Measurements from ENCODE around the gene PHGDH.
"Not testable (repeated sequence)": the region's sequence is repeated elsewhere in the genome, so short reads cannot be mapped to it uniquely, and the experiment has no call there.

PHGDH gene

DNA sequence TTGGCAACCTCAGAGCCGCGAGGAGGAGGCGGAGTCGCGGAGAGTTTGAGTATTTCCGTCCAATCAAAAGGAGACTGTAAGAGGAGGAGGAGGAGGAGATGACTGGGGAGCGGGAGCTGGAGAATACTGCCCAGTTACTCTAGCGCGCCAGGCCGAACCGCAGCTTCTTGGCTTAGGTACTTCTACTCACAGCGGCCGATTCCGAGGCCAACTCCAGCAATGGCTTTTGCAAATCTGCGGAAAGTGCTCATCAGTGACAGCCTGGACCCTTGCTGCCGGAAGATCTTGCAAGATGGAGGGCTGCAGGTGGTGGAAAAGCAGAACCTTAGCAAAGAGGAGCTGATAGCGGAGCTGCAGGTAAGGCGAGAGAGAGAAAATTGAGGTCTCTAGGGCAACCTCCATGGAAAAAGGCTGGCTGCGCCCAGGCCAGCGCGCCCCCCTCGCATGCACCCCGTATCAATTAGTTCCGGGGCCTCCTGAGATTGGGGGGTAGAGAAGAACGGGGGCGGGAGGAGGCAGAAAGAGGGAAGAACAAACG lies at the start of gene PHGDH:
Gene PHGDH, plus strand, starts transcription at position 131 of the 538 bp plus-strand sequence. Its CDS starts 89 bp downstream, at position 220.
- DNase-seq (ENCODE audit: low read depth, low spot score) = peak; percentile 75

DNA sequence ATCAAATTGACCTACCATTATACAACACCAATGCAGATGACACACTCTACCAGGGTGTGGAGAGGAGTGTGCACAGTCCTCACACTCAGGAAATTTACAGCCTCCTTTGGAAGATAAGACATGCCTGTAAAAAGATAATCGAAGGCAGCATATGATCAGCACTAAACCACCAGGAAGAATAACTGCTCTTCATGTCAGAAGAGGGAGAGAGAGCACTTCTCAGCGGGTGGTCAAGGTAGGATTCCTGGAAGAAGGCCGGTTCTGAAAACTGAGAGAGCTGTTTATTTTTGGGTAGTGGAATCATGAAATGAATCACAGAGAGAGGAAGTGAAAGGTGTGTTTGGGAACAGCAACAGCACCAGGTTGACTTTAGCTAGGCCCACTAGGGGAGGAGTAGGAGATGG lies 49.7 kb upstream of the PHGDH start:
- no peak for DNase-seq (ENCODE audit: low read depth, low spot score)

DNA sequence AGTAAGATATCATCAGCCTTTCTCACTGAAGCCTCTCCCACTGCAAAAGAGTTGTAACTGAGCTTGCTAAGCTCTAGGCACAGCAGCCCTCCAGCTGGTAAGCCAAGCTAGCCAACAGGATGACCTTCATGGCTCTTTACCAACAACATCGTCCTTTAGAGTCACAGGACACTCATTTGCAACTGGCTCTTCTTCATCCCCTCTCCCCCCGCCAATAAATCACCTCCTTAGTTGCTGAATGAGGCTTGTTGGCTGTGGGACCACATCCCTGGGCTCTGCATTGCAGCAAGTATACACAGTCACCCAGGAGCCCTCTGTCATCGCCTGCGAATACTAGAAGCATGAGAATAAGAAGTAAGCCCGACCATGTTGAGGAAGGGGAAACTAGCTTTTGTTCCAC lies 47.7 kb upstream of the PHGDH start:
- DNase-seq (ENCODE audit: low read depth, low spot score) = no peak

DNA sequence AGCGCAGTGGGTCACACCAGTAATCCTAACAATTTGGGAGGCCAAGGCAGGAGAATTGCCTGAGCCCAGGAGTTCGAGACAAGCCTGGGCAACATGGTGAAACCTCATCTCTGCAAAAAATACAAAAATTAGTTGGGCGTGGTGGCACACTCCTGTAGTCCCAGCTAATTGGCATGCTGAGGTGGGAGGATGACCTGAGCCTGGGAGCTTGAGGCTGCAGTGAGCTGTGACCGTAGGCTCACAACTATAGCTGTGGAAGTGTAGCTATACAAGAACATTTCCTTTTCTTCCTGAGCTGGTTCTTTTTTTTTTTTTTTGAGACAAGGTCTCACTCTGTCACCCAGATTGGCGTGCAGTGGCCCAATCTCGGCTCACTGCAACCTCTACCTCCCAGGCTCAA lies 44.6 kb upstream of the PHGDH start:
- no peak for DNase-seq (ENCODE audit: low read depth, low spot score)

DNA sequence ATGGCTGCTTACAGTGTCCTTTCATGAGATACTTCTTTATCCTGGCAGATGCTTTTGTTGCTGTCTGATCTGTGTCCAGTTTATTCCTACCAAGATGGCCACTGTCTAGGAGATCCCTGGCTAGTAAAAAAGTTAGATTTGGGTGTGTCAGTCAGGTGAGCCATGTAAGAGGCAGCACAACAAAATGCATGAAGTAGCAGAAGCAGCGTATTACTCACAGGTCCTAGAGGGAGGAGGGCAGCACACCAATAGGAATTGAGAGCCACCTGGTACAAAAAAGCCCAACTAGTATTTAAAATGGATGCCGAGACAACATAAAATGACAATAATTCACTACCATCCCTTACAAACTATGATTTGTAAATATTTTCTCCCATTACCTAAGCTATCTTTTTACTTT lies 40.8 kb upstream of the PHGDH start:
- no peak for DNase-seq (ENCODE audit: low read depth, low spot score)

DNA sequence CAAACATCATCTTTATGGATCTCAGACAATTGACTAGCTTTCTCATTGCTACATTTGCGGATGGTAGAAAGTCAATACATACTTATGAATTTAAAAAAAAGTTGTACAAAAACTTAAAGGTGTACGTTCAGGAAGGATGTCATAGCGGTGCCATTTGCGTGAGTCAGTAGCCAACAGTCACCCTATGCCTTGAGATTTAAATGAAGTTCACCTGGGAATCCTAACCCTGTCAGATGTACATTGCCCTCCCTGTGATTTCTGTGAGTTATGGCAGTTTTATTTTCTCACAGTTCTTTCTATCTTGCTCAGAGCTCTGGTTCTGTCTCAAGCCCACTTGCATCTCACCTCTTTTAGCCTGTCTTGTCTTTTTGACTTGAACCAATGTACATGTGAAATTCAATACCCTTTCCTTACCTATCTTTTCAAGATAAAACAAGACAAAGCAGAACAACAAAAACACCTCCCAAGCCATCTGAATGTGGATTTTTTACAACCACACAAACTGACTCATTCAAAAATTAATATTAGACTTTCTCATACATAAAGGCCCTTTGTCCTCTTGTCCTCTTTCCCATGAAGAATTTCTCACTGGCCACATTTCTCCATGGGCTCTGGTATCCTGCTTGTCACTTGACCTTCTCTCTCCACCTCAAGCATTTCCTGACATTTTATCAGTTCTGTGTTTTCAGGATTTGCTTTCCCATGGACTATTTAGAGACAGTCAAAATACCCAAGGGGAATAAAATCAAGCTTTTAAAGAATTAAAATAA lies 38.4 kb upstream of the PHGDH start:
- DNase-seq (ENCODE audit: low read depth, low spot score) = no peak

DNA sequence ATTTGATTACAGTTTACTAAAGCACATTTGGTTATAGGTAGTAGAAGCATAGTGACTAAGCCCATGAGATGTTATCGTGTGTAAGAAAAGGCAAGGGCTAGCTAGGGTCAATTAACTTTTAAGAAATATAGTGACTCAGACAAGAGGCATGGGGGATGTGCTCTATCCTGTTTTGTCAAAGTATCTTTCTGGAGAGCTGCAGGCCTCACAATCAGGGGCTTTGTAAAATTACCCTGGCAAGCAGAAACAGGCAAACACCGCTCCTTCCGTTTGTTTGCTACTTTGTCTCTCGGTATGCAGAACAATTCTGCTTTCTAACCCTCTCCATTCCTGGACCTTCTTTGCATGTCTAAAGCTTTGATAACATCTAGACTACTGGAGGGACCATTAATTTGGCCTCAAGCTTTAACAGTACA lies 37.6 kb upstream of the PHGDH start:
- DNase-seq (ENCODE audit: low read depth, low spot score) = no peak

DNA sequence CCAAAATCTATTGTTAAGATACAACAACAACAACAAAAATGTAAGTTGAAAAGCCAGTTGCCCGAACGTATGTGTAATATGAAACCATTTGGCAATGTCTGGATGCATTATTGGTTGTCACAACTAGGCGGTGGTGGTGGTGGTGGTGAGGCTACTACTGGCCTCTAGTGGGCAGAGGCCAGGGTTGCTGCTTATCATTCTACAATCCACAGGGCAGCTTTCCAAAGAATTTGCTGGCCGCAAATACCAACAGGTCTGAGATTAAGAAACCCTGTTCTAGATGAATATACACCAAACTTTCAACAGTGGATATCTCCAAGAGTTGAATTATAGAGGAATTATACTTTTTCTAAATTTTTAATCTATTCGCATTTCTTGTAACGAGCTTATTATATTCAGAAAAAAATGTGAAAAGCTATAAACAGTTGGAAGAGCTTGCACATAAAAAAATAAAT lies 36.9 kb upstream of the PHGDH start:
- DNase-seq (ENCODE audit: low read depth, low spot score) = no peak

DNA sequence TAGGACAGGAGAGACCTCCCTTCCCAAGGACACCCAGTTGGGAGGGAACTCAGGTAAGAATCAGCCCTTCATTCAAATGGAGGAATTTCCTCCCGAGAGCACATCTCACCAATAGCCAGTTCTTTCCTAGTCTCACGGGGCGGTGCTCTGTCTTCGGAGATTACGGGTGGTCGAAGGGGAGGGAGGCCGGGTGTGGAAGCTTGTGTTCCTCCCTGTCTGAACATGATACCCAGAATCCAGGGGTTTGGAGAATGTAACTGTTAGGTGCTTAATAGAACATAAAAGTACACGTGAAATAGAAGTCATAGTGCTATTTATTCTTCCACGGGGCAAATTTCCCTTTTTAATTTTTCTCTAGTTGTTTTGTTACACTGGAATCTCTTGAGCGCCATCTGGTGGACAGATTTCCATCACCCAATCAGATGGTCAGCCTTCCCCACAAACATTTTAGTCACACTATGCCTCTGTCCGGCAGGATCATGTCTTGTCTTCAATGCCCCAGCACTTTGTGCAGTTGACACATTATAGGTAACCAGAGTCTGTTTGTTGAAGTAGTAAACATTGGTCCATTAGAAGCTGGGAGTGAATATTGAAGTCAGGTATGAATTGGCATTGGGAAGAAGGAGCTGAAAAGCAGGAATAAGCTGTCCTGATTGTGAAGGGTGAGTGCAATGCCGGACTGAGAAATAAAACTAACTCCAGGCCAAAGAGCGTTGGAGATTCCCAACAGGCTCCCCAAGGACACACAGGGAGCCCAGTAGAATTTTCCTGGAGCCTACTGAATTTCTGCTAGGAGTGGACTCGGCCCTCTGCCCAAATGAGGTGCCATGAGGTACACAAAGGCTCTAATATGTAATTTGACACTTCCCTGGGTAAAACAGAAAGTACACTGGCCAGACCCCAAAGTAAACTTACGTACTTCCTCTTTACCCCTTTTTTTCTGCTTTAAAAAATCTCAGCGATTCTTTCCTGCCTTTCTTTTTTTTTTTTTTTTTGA lies 36.1 kb upstream of the PHGDH start:
- DNase-seq (ENCODE audit: low read depth, low spot score) = no peak

DNA sequence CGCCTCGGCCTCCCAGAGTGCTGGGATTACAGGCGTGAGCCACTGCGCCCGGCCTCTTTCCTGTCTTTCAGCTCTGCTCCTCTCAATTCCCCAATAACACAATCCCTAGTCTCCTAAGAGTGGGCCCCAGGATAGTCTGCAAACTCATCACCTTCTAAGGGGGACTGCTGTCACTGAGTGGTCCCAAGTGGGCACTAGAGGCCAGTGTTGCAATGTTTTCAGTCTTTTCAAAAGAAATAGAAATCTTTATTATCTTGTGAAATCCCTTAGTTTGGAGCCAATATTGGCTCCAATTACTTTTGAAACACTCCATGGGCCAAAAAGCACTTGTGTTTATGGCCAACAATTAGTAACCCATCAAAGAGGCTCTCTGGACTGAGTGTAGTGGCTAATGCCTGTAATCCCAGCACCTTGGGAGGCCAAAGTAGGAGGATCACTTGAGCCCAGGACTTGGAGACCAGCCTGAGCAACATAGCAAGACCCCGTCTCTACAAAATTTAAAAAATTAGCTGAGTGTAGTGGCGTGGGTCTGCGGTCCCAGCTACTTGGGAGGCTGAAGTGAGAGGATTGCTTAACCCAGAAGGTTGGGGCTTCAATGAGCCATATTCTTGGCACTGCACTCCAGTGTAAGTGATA lies 35.0 kb upstream of the PHGDH start:
- DNase-seq (ENCODE audit: low read depth, low spot score) = no peak

DNA sequence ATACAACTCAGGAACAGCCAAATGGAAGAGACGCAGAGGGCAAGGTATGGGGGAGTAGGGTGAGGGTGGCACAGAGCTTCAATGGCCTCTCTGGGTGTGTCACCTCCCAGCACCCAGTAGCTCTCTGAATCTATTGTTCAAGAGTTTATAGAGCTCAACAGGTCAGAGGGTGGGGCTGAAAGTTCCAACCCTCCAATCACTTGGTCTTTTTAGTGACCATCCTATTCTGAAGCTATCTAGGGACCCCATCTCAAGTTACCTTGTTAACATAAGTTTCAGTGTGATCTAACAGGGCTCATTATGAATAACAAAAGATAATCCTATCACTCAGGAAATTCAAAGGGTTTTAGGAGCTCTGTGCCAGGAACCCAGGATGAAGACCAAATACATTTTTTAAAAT lies 32.5 kb upstream of the PHGDH start:
- DNase-seq (ENCODE audit: low read depth, low spot score) = no peak

DNA sequence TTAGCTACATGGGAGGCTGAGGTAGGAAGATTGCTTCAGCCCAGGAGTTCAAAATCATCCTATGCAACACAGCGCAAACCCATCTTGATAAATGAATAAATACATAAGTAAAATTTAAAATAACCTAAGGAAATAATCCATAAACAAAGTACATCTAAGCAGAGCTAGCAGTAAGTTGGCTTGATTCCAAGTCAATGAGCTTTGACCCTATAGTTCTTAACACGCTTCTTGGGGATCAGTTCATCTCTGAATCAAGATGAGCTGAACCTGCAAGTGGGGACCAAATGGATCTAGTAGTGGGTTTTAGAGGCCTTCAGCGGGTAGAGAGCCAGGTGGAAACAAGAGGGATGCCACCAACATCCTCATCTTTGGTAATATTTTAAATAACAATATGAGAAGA lies 31.5 kb upstream of the PHGDH start:
- no peak for DNase-seq (ENCODE audit: low read depth, low spot score)

DNA sequence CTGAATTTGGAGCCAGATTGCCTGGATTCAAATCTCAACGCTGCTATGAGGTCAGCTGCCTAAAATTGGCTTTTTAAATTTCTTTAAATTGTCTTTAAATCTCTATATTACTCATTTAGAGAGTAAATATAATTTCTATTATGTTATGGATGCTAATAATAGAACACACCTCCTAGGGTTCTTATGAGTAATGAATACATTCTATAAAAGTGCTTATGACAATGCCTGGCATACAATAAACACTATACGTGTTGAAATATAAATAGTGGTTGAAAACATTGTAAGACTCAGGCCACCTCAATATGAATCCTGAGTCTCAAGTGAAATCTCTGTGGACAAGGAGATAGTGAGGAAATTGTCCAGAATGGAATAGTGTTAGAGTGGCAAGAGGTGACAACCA lies 31.0 kb upstream of the PHGDH start:
- DNase-seq (ENCODE audit: low read depth, low spot score) = no peak

DNA sequence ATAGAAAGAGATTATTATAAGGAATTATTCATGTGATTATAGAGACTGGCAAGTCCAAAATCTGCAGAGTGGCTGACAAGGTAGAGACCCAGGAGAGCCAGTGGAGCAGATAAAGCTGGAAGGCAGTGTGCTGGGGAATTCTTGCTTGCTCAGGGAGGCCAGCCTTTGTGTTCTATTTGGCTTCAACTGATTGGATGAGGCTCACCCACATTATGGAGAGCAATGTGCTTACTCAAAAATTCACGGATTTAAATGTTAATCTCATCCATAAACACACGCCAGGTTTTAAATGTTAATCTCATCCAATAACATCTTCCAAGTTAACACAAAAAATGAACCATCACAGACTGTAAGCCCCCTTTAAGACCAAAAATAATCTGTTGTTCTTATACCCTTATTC lies 30.2 kb upstream of the PHGDH start:
- no peak for DNase-seq (ENCODE audit: low read depth, low spot score)

DNA sequence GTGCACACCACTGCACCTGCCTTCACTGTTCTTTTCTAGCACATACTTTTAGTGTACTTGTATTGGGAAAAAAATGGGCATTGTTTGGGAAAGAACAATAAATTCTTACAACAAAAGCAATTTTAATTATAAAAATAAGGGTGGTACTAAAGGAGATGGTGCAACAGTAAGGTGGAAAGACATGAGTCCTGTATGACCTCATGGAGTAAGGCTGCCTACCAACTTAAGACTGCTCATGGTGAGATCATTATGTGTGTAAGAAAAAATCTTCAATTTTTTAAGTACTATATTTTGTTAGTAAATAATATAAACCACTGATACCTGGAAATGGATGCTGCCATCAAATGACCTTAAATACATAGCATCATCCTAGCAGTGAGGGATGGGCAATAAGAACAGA lies 29.6 kb upstream of the PHGDH start:
- no peak for DNase-seq (ENCODE audit: low read depth, low spot score)

DNA sequence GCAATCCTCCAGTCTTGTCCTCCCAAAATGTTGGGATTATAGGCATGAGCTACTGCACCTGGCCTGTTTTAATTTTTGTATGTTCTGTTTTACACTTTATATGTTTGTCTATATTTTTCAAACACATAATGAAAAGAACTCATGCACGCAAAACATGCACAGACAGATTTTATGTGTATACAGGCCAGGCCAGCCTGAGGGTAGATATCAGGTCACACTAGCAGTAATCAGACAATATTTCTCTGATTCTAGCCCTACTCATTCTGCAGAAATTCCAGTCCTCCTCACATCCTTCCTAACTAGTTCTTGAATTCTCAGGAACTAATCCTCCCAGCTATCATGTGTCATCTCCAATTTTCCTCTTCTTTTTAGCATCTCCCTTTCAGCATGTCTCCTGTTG lies 27.8 kb upstream of the PHGDH start:
- no peak for DNase-seq (ENCODE audit: low read depth, low spot score)

DNA sequence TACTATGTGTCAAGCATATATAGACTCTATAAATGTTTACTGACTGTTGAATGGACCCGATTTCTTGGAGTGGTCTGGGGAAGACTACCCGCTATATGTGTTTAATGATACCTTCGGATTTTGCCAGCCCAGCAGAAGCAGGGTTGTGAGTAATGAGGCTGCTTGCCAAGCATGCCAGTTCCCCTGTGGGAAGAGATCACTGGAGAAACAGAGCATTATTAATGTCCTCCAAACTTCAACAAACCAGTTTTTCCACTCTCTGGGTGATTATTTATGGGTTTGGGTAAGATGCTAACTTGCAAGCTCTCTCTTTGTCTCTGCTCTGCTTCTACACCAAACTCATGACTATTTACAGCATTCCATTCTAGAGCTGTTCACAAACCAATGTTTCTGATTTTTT lies 25.1 kb upstream of the PHGDH start:
- DNase-seq (ENCODE audit: low read depth, low spot score) = no peak

DNA sequence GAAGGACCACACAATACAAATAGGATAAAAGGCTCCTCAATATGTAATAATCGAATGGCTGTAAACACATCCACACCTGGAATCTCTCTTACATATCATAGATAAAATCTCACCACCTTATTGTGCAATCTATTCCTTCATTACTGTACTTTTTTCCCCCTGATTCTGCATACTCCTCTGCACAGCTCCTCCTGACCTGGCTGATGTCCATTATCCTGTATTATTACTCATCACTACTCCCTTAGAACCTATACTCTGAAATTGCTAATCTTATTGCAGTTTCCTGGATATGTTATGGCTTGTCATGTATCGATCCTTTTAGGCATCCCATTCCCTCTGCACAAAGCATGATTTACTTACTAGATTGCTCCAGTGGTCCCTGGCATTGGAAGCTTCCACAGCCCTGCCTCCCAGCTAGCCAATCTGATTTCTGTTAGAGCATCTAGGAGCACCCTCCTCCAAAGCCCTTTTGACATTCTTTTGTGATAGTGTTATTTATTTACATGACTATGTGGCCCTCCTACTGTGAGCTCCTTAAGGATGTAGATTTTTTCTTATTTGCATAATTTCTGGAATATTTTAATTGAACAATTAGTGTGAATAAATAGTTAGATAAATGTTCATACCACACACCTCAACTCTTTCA lies 24.2 kb upstream of the PHGDH start:
- no peak for DNase-seq (ENCODE audit: low read depth, low spot score)

DNA sequence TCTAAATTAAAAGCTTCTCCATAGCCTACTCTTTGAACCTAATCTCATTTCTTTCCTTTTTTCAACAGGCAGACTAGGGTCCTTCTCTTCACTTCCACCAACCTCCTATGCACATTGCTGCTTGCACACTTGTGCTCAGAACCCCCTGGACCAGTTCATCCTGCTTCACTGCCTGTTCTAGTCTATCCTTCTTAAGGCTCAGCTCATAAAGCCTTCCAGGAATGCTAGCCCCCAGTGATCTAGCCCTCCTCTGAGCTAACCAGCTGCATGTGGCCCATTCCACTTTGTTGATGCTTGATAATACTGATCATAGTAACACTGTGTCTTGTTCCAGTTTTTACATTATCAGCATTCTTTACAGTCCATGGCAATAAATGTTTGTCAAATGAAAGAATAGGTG lies 22.9 kb upstream of the PHGDH start:
- no peak for DNase-seq (ENCODE audit: low read depth, low spot score)

DNA sequence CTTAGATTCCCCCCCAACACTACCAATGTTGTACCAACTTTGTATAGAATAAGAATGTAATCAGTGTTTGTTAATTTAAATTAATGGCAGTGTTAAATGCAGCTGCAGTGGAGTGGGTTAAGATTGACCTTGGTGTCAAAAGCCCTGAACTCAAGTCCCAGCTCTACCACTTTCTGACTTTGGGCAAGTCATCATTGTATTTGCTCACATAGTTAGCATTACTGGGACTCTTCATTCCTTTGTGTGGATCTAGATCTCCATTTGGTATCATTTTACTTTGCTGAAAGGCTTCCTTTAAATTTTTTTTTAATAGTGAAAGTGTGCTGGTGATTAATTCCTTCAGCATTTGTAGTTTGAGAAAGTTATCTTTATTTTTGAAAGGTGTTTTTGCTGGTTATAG lies 22.2 kb upstream of the PHGDH start:
- no peak for DNase-seq (ENCODE audit: low read depth, low spot score)

DNA sequence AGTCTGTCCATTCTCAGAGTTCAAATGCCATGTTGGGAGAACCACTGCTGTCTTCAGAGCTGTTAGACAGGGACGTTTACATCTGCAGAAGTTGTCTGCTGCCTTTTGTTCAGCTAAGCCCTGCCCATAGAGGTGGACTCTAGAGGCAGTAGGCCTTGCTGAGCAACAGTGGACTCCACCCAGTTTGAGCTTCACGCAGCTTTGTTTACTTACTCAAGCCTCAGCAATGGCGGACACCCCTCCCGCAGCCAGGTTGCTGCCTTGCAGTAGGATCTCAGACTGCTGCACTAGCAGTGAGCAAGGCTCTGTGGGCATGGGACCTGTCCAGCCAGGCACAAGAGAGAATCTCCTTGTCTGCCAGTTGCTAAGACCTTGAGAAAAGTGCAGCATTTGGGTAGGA lies 14.9 kb upstream of the PHGDH start:
- DNase-seq (ENCODE audit: low read depth, low spot score) = not testable (repeated sequence)
